DND-41 (cell line): ENCODE data around the gene GSC.
"Not testable (repeated sequence)": the region's sequence is repeated elsewhere in the genome, so short reads cannot be mapped to it uniquely, and the experiment has no call there.

Experiments
- ATAC-seq: fragments of 200-7000 bp; cut with Tn5 transposase; 3 replicates; pipeline ENCODE4 v1.9.1; 2021; ENCODE audit warnings: low read depth; ENCODE audit not compliant: insufficient read depth
- DNase-seq: peaks from one replicate; pipeline ENCODE4 v3.0.0-alpha.2; 2020
- H2AFZ ChIP-seq: 2 replicates; pipeline ENCODE4 v1.6.0; 2012; ENCODE audit warnings: low read depth, low read length
- H3K27ac ChIP-seq: 2 replicates; pipeline ENCODE4 v1.5.1; 2012; ENCODE audit warnings: low read length, inconsistent platforms
- H3K27me3 ChIP-seq: fragments of 200-600 bp; sonication (generic); 2 replicates; pipeline ENCODE4 v1.6.0; 2012; ENCODE audit warnings: low read length, mild to moderate bottlenecking, inconsistent platforms; ENCODE audit not compliant: insufficient read depth, poor library complexity
- H3K36me3 ChIP-seq: 2 replicates; pipeline ENCODE4 v1.5.1; 2012; ENCODE audit warnings: low read length, inconsistent platforms; ENCODE audit not compliant: insufficient read depth
- H3K4me1 ChIP-seq: 2 replicates; pipeline ENCODE4 v1.5.1; 2012; ENCODE audit warnings: mild to moderate bottlenecking, low read length; ENCODE audit not compliant: insufficient read depth
- H3K4me2 ChIP-seq: 2 replicates; pipeline ENCODE4 v1.6.0; 2012; ENCODE audit warnings: mild to moderate bottlenecking, moderate library complexity, low read length, inconsistent platforms; ENCODE audit not compliant: insufficient read depth
- H3K4me3 ChIP-seq, 2 experiments: fragments of 200-600 bp in 1 of 2; shearing (Covaris generic) in 1 of 2; 2 replicates each; pipeline ENCODE4 v1.5.1; 2012 to 2016; ENCODE audit warnings: inconsistent platforms in 2 of 2, low read length in 2 of 2, mild to moderate bottlenecking in 2 of 2, low read depth in 1 of 2, moderate library complexity in 1 of 2
- H3K79me2 ChIP-seq: 2 replicates; pipeline ENCODE4 v1.6.0; 2012; ENCODE audit warnings: low read length, inconsistent platforms; ENCODE audit not compliant: insufficient read depth
- H3K9ac ChIP-seq: 2 replicates; pipeline ENCODE4 v1.6.0; 2012; ENCODE audit warnings: low read depth, mild to moderate bottlenecking, inconsistent platforms, low read length, moderate library complexity
- H3K9me3 ChIP-seq: 2 replicates; pipeline ENCODE4 v1.5.1; 2012; ENCODE audit warnings: low read length, moderate library complexity, mild to moderate bottlenecking, inconsistent platforms; ENCODE audit not compliant: insufficient read depth, severe bottlenecking
- H4K20me1 ChIP-seq: 2 replicates; pipeline ENCODE4 v1.6.0; 2012; ENCODE audit warnings: low read length; ENCODE audit not compliant: insufficient read depth
- CTCF ChIP-seq: IDR thresholded peaks from 2 replicates; pipeline ENCODE4 v1.5.1; 2012; ENCODE audit warnings: borderline replicate concordance, low read length, moderate library complexity, mild to moderate bottlenecking; ENCODE audit not compliant: poor library complexity, severe bottlenecking; ENCODE audit errors: extremely low read depth
- EZH2 ChIP-seq: IDR thresholded peaks from 3 replicates; pipeline ENCODE4 v1.6.1; 2012; ENCODE audit warnings: borderline replicate concordance, low read depth, mild to moderate bottlenecking, moderate library complexity, low read length, inconsistent platforms; ENCODE audit not compliant: severe bottlenecking

GSC gene

GRCh38 chr14:94746131-94746530, 23.8 kb downstream of the GSC start:
- H3K9ac ChIP-seq: no peak overlapping the region
- H2AFZ ChIP-seq: no peak overlapping the region
- H3K4me3 ChIP-seq: no peak overlapping the region
- H3K4me1 ChIP-seq: peaks cover 5% of the 10 kb centered on the region
- DNase-seq (no peak), ATAC-seq (no peak)
- no peaks in the 10 kb centered on the region for H3K9me3 ChIP-seq
- no peaks in the 10 kb centered on the region for H3K27me3 ChIP-seq
- H3K36me3 ChIP-seq: no peaks in the 10 kb centered on the region
- no peaks in the 10 kb centered on the region for H4K20me1 ChIP-seq
- no peak overlapping the region for H3K4me2 ChIP-seq
- H3K79me2 ChIP-seq: no peaks in the 10 kb centered on the region
- H3K27ac ChIP-seq: no peak overlapping the region
- TF ChIP-seq EZH2 (no peak), CTCF (no peak)

- Histone ChIP-seq H3K9me3 (no peaks in the 10 kb centered on the region), H3K4me1 (peaks cover 5% of the 10 kb centered on the region), H3K9ac (no peak overlapping the region), H2AFZ (no peak overlapping the region), H3K4me2 (no peak overlapping the region), H3K36me3 (no peaks in the 10 kb centered on the region), H3K27ac (no peak overlapping the region), H4K20me1 (no peaks in the 10 kb centered on the region), H3K79me2 (no peaks in the 10 kb centered on the region), H3K4me3 (no peak overlapping the region), H3K27me3 (no peaks in the 10 kb centered on the region)
- ATAC-seq (no peak), DNase-seq (no peak)
- TF ChIP-seq CTCF (no peak), EZH2 (no peak)
Observed at GRCh38 chr14:94738751-94739150, 31.2 kb downstream of the GSC start.

DNA sequence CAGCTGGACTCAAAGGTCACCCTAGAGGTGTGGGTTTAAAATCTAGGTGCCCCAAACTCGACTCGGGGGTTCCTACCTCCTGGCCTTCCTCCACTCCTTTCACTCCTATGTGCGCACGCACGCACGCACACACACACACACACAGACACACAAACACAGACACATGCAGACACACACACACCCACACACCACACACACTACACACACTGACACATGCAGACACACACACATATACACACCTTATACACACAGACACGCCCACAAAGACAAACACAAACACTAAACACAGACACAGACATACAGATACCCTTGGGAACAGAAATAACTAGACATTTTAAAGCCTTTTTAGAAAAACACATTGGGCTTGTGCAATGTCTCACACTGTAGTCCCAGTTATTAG, 31.8 kb downstream of the GSC start:
- Histone ChIP-seq H2AFZ (no peak overlapping the region), H3K4me1 (no peaks in the 10 kb centered on the region), H3K27ac (no peak overlapping the region), H3K4me2 (no peak overlapping the region), H3K27me3 (no peaks in the 10 kb centered on the region), H4K20me1 (no peaks in the 10 kb centered on the region), H3K79me2 (no peaks in the 10 kb centered on the region), H3K4me3 (no peak overlapping the region), H3K9ac (no peak overlapping the region), H3K9me3 (no peaks in the 10 kb centered on the region), H3K36me3 (no peaks in the 10 kb centered on the region)
- DNase-seq (no peak), ATAC-seq (no peak)
- no peak for TF ChIP-seq CTCF
- TF ChIP-seq EZH2: no peak

DNA sequence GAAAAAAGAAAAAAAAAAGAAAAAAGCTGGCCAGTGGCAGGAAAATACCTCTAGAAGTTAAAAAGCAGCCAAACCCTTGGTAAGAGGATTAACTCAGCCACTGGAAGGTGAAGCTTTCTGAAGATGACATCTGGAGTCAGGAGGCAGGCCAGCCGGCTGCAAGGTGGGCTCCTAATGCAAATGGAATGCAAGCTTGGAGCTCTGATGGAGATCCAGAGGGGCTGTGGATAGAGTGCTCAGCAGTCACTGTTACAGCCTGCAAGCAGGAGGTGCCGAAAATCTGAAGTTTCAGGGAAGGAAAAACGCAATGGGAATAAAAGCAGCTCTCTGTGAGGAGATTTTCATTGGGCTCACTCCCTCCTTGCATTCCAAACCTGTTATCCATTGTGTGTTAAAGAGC, 41.0 kb downstream of the GSC start:
- H3K9ac ChIP-seq: no peak overlapping the region
- no peaks in the 10 kb centered on the region for H3K4me1 ChIP-seq
- DNase-seq (no peak), ATAC-seq (no peak)
- H3K27ac ChIP-seq: no peak overlapping the region
- no peaks in the 10 kb centered on the region for H3K27me3 ChIP-seq
- no peaks in the 10 kb centered on the region for H4K20me1 ChIP-seq
- no peak overlapping the region for H3K4me3 ChIP-seq
- H3K79me2 ChIP-seq: no peaks in the 10 kb centered on the region
- no peaks in the 10 kb centered on the region for H3K36me3 ChIP-seq
- no peak overlapping the region for H2AFZ ChIP-seq
- no peak overlapping the region for H3K4me2 ChIP-seq
- no peak for TF ChIP-seq CTCF
- TF ChIP-seq EZH2: no peak
- peaks cover 3% of the 10 kb centered on the region for H3K9me3 ChIP-seq

GRCh38 chr14:94728440-94728839, 41.5 kb downstream of the GSC start:
- not testable (repeated sequence) for H3K9me3 ChIP-seq, H3K27me3 ChIP-seq, H3K4me3 ChIP-seq, H3K4me1 ChIP-seq, H3K9ac ChIP-seq, ATAC-seq, H3K27ac ChIP-seq, H3K79me2 ChIP-seq, H2AFZ ChIP-seq, H3K36me3 ChIP-seq, H4K20me1 ChIP-seq, DNase-seq, H3K4me2 ChIP-seq
